Choroid plexus epithelial cell (primary cell): ENCODE results near the gene SMCHD1.

Experiments used
- DNase-seq: peaks from one replicate; pipeline ENCODE4 v3.0.0-alpha.2; 2010; ENCODE audit warnings: low read depth
- H3K4me3 ChIP-seq: 2 replicates; pipeline ENCODE4 v1.5.1; 2011; ENCODE audit warnings: low read depth, mild to moderate bottlenecking, control low read depth, low read length, moderate library complexity
- TF ChIP-seq, protein P1 (sequence below): conservative IDR thresholded peaks from 2 replicates; pipeline ENCODE4 v1.5.1; 2011; ENCODE audit warnings: low read depth, mild to moderate bottlenecking, control low read depth, inconsistent platforms, low read length, moderate library complexity

Gene SMCHD1

DNA sequence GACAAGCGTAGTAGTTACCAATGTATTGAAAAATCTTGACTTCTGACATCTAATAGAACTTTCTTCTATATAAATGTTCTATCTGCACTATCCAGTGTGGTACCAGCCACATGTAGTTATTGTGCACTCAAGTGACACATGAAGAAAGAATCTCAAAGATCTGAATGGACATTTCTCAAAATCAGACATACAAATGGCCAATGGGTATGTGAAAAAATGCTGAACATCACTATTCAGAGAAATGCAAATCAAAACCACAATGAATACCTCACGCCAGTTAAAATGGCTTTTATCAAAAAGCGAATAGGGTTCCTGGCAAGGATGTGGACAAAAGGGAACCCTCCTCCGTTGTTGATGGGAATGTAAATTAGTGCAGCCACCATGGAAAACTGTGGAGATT is 37.5 kb upstream of the SMCHD1 start:
- DNase-seq = peak; percentile 52
- TF ChIP-seq, protein P1, sequence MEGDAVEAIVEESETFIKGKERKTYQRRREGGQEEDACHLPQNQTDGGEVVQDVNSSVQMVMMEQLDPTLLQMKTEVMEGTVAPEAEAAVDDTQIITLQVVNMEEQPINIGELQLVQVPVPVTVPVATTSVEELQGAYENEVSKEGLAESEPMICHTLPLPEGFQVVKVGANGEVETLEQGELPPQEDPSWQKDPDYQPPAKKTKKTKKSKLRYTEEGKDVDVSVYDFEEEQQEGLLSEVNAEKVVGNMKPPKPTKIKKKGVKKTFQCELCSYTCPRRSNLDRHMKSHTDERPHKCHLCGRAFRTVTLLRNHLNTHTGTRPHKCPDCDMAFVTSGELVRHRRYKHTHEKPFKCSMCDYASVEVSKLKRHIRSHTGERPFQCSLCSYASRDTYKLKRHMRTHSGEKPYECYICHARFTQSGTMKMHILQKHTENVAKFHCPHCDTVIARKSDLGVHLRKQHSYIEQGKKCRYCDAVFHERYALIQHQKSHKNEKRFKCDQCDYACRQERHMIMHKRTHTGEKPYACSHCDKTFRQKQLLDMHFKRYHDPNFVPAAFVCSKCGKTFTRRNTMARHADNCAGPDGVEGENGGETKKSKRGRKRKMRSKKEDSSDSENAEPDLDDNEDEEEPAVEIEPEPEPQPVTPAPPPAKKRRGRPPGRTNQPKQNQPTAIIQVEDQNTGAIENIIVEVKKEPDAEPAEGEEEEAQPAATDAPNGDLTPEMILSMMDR = no peak
- H3K4me3 ChIP-seq = no peak overlapping the region

DNA sequence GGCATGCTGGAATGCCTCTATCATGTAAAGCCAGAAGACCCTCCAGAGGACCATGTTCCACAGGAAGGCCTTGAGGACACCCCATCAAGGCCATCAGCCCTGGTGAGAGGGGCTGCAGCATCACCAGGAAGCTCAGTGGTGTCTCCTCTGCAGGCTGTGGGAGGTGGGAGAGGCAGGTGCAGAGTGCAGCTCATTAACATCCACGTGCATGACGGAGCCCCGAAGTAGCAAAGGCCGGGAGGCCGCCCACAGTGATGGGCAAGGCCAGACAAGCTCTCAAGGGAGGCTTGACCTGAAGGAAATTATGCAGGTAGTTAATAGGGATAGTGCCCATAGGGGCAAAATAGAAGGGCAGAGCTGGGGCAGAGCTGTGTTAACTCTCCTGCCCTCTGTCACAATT is 30.3 kb upstream of the SMCHD1 start:
- TF ChIP-seq, protein P1 = no peak
- no peak overlapping the region for H3K4me3 ChIP-seq
- DNase-seq = no peak

DNA sequence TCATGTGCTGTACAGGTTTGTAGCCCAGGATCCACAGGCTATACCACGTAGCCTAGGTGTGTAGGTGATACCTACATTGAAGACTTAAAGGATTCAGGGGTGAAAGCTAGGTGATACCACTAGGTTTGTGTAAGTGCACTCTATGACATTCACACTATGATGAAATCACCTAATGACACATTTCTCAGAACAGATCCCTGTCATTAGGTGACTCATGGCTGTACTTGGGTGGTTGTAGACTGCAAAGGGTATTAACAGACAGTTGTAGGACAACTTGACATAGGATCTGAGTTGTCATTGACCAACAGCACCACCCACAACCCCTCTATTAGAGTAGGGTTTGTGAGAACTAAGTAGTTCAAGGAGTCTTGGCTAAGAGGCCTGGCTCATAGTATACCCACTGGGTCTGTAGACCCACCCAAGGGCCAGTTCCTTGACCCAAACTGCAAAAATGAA is 27.7 kb upstream of the SMCHD1 start:
- DNase-seq = peak; percentile 11
- no peak overlapping the region for H3K4me3 ChIP-seq
- TF ChIP-seq, protein P1 = no peak

DNA sequence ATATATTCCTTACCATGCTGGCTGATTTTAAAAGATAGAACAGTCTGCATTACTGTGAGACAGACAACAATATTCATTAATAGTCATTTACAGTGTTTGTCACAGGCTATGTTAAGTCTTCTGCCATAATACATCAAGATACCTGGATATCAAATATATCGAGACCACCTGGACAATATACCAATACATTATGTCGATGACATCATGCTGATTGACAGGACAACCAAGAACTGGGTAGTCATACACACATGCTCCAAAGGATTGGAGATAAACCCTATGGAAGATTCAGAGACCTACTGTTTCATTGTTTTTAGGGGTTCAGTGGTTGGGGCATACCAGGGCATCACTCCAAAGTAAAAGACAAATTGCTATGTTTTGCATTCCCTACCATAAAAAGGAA is 26.5 kb upstream of the SMCHD1 start:
- TF ChIP-seq, protein P1 = no peak
- no peak for DNase-seq
- no peak overlapping the region for H3K4me3 ChIP-seq

DNA sequence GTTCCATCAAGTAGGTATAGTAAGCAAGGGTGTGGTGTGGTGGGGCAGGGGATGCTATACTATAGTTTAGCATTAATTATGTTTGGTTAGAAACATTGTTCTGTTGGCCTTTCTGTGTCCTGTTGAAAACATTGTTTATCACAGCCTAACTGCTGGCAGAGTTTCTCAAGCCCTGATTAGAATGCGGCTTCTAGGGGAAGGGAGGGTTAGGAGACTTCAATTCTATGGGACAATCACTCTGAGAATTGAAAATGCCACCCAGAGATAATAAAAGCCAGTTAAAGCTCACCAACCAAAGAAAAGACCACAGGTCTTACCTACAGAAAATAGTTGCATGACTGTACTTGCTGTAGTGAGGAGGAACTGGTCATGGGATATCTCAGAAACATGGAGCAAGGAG is 19.9 kb upstream of the SMCHD1 start:
- no peak for DNase-seq
- no peak overlapping the region for H3K4me3 ChIP-seq
- TF ChIP-seq, protein P1 = no peak

DNA sequence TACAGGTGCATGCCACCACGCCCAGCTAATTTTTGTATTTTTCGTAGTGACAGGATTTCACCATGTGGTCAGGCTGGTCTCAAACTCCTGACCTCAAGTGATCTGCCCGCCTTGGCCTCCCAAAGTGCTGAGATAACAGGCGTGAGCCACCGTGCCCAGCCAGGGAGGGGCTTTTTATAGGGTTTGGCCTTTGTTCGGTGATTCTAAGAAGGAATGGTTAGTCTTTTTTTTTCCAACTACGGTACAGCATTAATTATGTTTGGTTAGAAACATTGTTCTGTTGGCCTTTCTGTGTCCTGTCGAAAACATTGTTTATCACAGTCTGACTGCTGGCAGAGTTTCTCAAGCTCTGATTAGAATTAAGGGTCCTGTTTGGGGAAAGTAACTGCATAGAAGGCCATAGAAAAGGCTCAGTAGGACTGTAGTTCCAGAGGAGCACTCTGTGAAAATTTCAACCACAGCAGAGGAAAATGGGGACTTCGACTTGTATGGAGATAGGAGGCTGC is 19.3 kb upstream of the SMCHD1 start:
- TF ChIP-seq, protein P1 = no peak
- no peak overlapping the region for H3K4me3 ChIP-seq

DNA sequence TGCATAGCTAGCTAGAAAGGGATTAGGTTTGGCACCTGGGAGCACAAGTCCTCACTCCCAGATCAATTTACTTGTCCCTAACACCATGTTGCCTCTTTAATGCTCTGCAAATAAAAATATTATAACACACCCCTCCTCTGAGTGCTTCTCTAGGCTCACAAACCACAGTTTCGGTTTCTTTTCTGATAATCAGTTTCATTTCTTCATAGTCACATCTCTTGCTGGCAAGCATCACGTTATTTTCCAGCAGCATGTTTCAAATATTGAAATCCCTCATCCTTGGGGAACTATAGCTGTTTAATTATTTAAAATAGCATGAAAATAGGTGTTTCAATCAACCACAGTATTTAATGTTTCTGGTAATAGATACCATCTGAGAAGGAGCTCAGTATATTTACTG is 13.9 kb upstream of the SMCHD1 start:
- TF ChIP-seq, protein P1 = no peak
- no peak overlapping the region for H3K4me3 ChIP-seq
- peak; percentile 50 for DNase-seq

More for the DNA sequence above, 19.3 kb upstream of the SMCHD1 start:
- no peak for DNase-seq
